Endometrial microvascular endothelial cells (primary cell): ENCODE results near the gene GALNT3. TPM values are rescaled to one million over a fixed set of nuclear protein-coding genes. Genes with fewer than 3 reads are reported as not detected.

ENCODE experiments used
- in situ Hi-C: cut with HindIII; loops from 2 replicates; pipeline ENCODE4 v1.10.0; 2017; ENCODE audit warnings: low sequenced_read_pairs, low pct_unique_long_range_greater_than_20kb; ENCODE audit errors: inconsistent ontology term
- total RNA-seq: library from RNA; depleted of rRNA; stranded (reverse); fragments of >200 nt; gene quantifications from one replicate; pipeline ENCODE4 v1.2.3, GENCODE V29; 2015; ENCODE audit errors: inconsistent ontology term

Gene GALNT3
- total RNA-seq, 1 donor from 2014 or later = not detected

GRCh38 chr2:165801176-165801575 lies 7.1 kb upstream of the GALNT3 start:
- in situ Hi-C loops = no loop called here

- in situ Hi-C loops = no loop called here
Observed at GRCh38 chr2:165796819-165797530, 2.9 kb upstream of the GALNT3 start.

GRCh38 chr2:165796129-165796528 lies 2.1 kb upstream of the GALNT3 start:
- in situ Hi-C loops = no loop called here

GRCh38 chr2:165795011-165795410 lies 964 bp upstream of the GALNT3 start:
- in situ Hi-C loops = no loop called here

- in situ Hi-C loops = no loop called here
Observed at GRCh38 chr2:165794536-165794928, 485 bp upstream of the GALNT3 start.

GRCh38 chr2:165793161-165793778 lies 777 bp downstream of the GALNT3 start:
- in situ Hi-C loops = no loop called here

GRCh38 chr2:165792104-165792454 lies 2.0 kb downstream of the GALNT3 start:
- in situ Hi-C loops = no loop called here

- in situ Hi-C loops = no loop called here
Observed at GRCh38 chr2:165791421-165792103, 2.5 kb downstream of the GALNT3 start.

- in situ Hi-C loops = no loop called here
Observed at GRCh38 chr2:165790466-165790865, 3.6 kb downstream of the GALNT3 start.

- in situ Hi-C loops = no loop called here
Observed at GRCh38 chr2:165787334-165787733, 6.7 kb downstream of the GALNT3 start.

- in situ Hi-C loops = no loop called here
Observed at GRCh38 chr2:165779706-165780105, 14.3 kb downstream of the GALNT3 start.

- in situ Hi-C loops = no loop called here
Observed at GRCh38 chr2:165778653-165779451, 15.2 kb downstream of the GALNT3 start.

GRCh38 chr2:165778187-165778556 lies 15.9 kb downstream of the GALNT3 start:
- in situ Hi-C loops = no loop called here

- in situ Hi-C loops = no loop called here
Observed at GRCh38 chr2:165777522-165778186, 16.4 kb downstream of the GALNT3 start.

- in situ Hi-C loops = no loop called here
Observed at GRCh38 chr2:165776796-165777195, 17.3 kb downstream of the GALNT3 start.

GRCh38 chr2:165776013-165776412 lies 18.0 kb downstream of the GALNT3 start:
- in situ Hi-C loops = no loop called here

GRCh38 chr2:165773684-165774083 lies 20.4 kb downstream of the GALNT3 start:
- in situ Hi-C loops = no loop called here

GRCh38 chr2:165772183-165772582 lies 21.9 kb downstream of the GALNT3 start:
- in situ Hi-C loops = no loop called here

GRCh38 chr2:165766326-165766927 lies 27.6 kb downstream of the GALNT3 start:
- in situ Hi-C loops = no loop called here
